Activated B cell treated with CpG ODN at 0.5 μM for 24 hours (primary cell): ENCODE data around the gene SARS2. TPM values are rescaled to one million over a fixed set of nuclear protein-coding genes. Genes with fewer than 3 reads are reported as not detected.

ENCODE experiments used
- ATAC-seq: fragments of 200-7000 bp; cut with Tn5 transposase; one replicate; pipeline ENCODE4 v1.10.0; 2021; ENCODE audit warnings: low read depth, mild to moderate bottlenecking, moderate library complexity
- CTCF ChIA-PET: fragments of 350-600 bp; sonication (Branson Sonifier 250); formaldehyde crosslinking; loops from one replicate; lab custom pipeline; 2021; ENCODE audit warnings: antibody characterized with exemption; lab: Charles Lee
- POLR2A ChIA-PET: fragments of 350-600 bp; sonication (Branson Sonifier 250); formaldehyde crosslinking; loops from one replicate; lab custom pipeline; 2021; ENCODE audit warnings: antibody characterized with exemption; lab: Charles Lee
- DNase-seq: peaks from one replicate; pipeline ENCODE4 v3.0.0; 2022
- H3K27ac Mint-ChIP-seq: one replicate; pipeline ENCODE4 v1.8.0; 2020; ENCODE audit warnings: mixed read lengths
- H3K27me3 Mint-ChIP-seq: one replicate; pipeline ENCODE4 v1.8.0; 2021; ENCODE audit warnings: mixed read lengths
- H3K36me3 Mint-ChIP-seq: one replicate; pipeline ENCODE4 v1.8.0; 2021; ENCODE audit warnings: low read depth, mixed read lengths
- H3K4me1 Mint-ChIP-seq: one replicate; pipeline ENCODE4 v1.8.0; 2021; ENCODE audit warnings: mixed read lengths
- H3K4me3 Mint-ChIP-seq: one replicate; pipeline ENCODE4 v1.8.0; 2020; ENCODE audit warnings: mild to moderate bottlenecking, mixed read lengths
- H3K9me3 Mint-ChIP-seq: one replicate; pipeline ENCODE4 v1.8.0; 2020; ENCODE audit warnings: mixed read lengths
- intact Hi-C: fragments of 100-400 bp; cut with micrococcal nuclease; formaldehyde crosslinking; loops from one replicate; pipeline ENCODE4 v1.15.1; 2024
- total RNA-seq: library from RNA; stranded (reverse); gene quantifications from 2 replicates; pipeline ENCODE4 v1.2.3, GENCODE V29; 2022
- TF ChIP-seq, protein P1 (sequence below): fragments of 200-600 bp; IDR thresholded peaks from one replicate; pipeline ENCODE4 v1.8.0; 2022; ENCODE audit warnings: antibody characterized with exemption, mild to moderate bottlenecking

Gene SARS2
- total RNA-seq, 1 donor from 2014 or later, result 50.9 TPM

GRCh38 chr19:38930776-38931520, 385 bp upstream of the SARS2 start, which contains the start of gene MRPS12:
MRPS12 (plus strand) TSS chr19:38930944; CDS start chr19:38931295, 351 bp downstream.
- peak; percentile 91 for ATAC-seq

GRCh38 chr19:38928391-38929001, 2.1 kb downstream of the SARS2 start:
- no peak overlapping the region for H3K27ac Mint-ChIP-seq
- H3K4me1 Mint-ChIP-seq, result peaks cover 34% of the 10 kb centered on the region
- no peak for ATAC-seq
- TF ChIP-seq, protein P1, sequence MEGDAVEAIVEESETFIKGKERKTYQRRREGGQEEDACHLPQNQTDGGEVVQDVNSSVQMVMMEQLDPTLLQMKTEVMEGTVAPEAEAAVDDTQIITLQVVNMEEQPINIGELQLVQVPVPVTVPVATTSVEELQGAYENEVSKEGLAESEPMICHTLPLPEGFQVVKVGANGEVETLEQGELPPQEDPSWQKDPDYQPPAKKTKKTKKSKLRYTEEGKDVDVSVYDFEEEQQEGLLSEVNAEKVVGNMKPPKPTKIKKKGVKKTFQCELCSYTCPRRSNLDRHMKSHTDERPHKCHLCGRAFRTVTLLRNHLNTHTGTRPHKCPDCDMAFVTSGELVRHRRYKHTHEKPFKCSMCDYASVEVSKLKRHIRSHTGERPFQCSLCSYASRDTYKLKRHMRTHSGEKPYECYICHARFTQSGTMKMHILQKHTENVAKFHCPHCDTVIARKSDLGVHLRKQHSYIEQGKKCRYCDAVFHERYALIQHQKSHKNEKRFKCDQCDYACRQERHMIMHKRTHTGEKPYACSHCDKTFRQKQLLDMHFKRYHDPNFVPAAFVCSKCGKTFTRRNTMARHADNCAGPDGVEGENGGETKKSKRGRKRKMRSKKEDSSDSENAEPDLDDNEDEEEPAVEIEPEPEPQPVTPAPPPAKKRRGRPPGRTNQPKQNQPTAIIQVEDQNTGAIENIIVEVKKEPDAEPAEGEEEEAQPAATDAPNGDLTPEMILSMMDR, result no peak
- no peak overlapping the region for H3K4me3 Mint-ChIP-seq
- peaks cover 43% of the 10 kb centered on the region for H3K36me3 Mint-ChIP-seq
- ChIA-PET POLR2A (interaction anchor here (0.7 to 1.5 kb wide), 4 partner anchors 11 to 194 kb away, joined by 3 to 7 read pairs (median 4); no protein-coding TSS in a partner anchor), CTCF (interaction anchor here (2.4 kb wide), 1 partner anchor 41 kb away, joined by 10 read pairs; no protein-coding TSS in a partner anchor)
- no peak for DNase-seq
- intact Hi-C loops, result no loop called here
- H3K27me3 Mint-ChIP-seq, result no peaks in the 10 kb centered on the region
- H3K9me3 Mint-ChIP-seq, result no peaks in the 10 kb centered on the region

More at GRCh38 chr19:38930776-38931520, 385 bp upstream of the SARS2 start, which contains the start of gene MRPS12:
- intact Hi-C loops, result loop anchor here (1.0 to 10.0 kb wide), 18 partner anchors 32 to 1026 kb away; partner anchors contain the start of genes ACTN4, DPF1, ECH1 and FAM98C
- Mint-ChIP-seq H3K36me3 (peaks cover 41% of the 10 kb centered on the region), H3K27ac (peak within 1 kb of the TSS; percentile 98), H3K27me3 (no peaks in the 10 kb centered on the region), H3K9me3 (peaks cover 2% of the 10 kb centered on the region), H3K4me3 (peak within 1 kb of the TSS; percentile 97), H3K4me1 (peaks cover 34% of the 10 kb centered on the region)
- POLR2A ChIA-PET, result interaction anchor here (0.6 to 2.8 kb wide), 23 partner anchors 9 to 1533 kb away, joined by 3 to 24 read pairs (median 7); partner anchors contain the start of genes ACTN4, EIF3K, FAM98C and MAP4K1
- CTCF ChIA-PET, result interaction anchor here (0.6 to 3.5 kb wide), 23 partner anchors 30 to 528 kb away, joined by 3 to 25 read pairs (median 3); partner anchors contain the start of genes ACTN4, ECH1, FAM98C and MAP4K1
- no peak for DNase-seq
- TF ChIP-seq, protein P1, result no peak

DNA sequence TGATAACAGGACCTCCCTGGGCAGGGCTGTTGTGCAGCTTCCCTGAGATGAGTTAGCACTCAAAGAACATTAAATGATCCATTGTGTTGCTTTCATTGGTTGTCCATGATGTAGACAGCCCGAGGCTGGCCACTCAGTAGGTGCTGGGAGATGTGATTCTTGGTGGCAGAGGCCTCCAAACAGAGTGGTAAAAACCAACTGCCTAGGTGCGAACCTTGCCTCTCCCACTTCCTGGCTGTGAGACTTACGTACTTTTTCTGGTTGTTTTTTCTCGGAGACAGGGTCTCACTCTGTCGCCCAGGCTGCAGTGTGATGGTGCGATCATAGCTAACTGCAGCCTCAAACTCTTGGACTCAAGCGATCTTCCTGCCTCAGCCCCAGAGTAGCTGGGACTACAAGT, 6.2 kb downstream of the SARS2 start:
- ATAC-seq, result no peak
- TF ChIP-seq, protein P1, result no peak
- ChIA-PET CTCF (interaction anchor here (1.1 kb wide), 1 partner anchor 521 kb away, joined by 3 read pairs; the partner anchor contains the start of gene FAM98C), POLR2A (no interaction called here)
- intact Hi-C loops, result no loop called here
- peaks cover 6% of the 10 kb centered on the region for H3K4me1 Mint-ChIP-seq
- no peak for DNase-seq
- H3K27me3 Mint-ChIP-seq, result no peaks in the 10 kb centered on the region
- H3K36me3 Mint-ChIP-seq, result peaks cover 40% of the 10 kb centered on the region
- H3K9me3 Mint-ChIP-seq, result no peaks in the 10 kb centered on the region
- no peak overlapping the region for H3K27ac Mint-ChIP-seq
- H3K4me3 Mint-ChIP-seq, result no peak overlapping the region

DNA sequence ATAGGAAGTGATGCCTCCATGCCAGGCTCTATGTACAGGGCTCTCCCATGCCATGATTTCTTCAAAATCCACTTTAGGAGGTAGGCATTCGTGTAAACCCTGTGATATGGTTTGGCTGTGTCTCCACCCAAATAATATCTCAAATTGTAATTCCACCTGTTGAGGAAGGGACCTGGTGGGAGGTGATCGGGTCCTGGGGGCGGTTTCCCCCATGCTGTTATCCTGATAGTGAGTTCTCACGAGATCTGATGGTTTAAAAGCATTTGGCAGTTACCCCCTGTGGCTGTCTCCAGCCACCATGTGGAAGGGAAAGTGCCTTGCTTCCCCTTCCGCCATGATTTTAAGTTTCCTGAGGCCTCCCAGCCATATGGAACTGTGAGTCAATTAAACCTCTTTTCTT, 8.1 kb downstream of the SARS2 start:
- CTCF ChIA-PET, result no interaction called here
- intact Hi-C loops, result no loop called here
- no peaks in the 10 kb centered on the region for H3K4me1 Mint-ChIP-seq

More for the DNA sequence above, 8.1 kb downstream of the SARS2 start:
- no peak overlapping the region for H3K4me3 Mint-ChIP-seq
- no peaks in the 10 kb centered on the region for H3K9me3 Mint-ChIP-seq
- ATAC-seq (no peak), DNase-seq (no peak)
- POLR2A ChIA-PET, result no interaction called here
- TF ChIP-seq, protein P1, result no peak
- H3K27ac Mint-ChIP-seq, result no peak overlapping the region
- no peaks in the 10 kb centered on the region for H3K27me3 Mint-ChIP-seq
- peaks cover 35% of the 10 kb centered on the region for H3K36me3 Mint-ChIP-seq
